Frontal cortex (tissue), 4 donors: ENCODE results near the gene CHST3. TPM values are rescaled to one million over a fixed set of nuclear protein-coding genes. Genes with fewer than 3 reads are reported as not detected.
"Not testable (repeated sequence)": the region's sequence is repeated elsewhere in the genome, so short reads cannot be mapped to it uniquely, and the experiment has no call there.

ENCODE experiments used
- DNase-seq, 2 donors: peaks; one replicate each; pipeline ENCODE4 v3.0.0; 2012; ENCODE audit warnings: low spot score in 2 of 2
- FAIRE-seq: peaks from 2 replicates; lab custom pipeline; 2012; peaks lifted over from hg19 to GRCh38; lab: Jason Lieb, UNC
- total RNA-seq: library from RNA; depleted of rRNA; stranded (reverse); fragments of >200 nt; gene quantifications from one replicate; pipeline ENCODE4 v1.2.3, GENCODE V29; 2014
- donor health status: control.
- donor health status: control.
- donor health status: control.

The CHST3 gene, protein sequence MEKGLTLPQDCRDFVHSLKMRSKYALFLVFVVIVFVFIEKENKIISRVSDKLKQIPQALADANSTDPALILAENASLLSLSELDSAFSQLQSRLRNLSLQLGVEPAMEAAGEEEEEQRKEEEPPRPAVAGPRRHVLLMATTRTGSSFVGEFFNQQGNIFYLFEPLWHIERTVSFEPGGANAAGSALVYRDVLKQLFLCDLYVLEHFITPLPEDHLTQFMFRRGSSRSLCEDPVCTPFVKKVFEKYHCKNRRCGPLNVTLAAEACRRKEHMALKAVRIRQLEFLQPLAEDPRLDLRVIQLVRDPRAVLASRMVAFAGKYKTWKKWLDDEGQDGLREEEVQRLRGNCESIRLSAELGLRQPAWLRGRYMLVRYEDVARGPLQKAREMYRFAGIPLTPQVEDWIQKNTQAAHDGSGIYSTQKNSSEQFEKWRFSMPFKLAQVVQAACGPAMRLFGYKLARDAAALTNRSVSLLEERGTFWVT
- 3.3 TPM for total RNA-seq

DNA sequence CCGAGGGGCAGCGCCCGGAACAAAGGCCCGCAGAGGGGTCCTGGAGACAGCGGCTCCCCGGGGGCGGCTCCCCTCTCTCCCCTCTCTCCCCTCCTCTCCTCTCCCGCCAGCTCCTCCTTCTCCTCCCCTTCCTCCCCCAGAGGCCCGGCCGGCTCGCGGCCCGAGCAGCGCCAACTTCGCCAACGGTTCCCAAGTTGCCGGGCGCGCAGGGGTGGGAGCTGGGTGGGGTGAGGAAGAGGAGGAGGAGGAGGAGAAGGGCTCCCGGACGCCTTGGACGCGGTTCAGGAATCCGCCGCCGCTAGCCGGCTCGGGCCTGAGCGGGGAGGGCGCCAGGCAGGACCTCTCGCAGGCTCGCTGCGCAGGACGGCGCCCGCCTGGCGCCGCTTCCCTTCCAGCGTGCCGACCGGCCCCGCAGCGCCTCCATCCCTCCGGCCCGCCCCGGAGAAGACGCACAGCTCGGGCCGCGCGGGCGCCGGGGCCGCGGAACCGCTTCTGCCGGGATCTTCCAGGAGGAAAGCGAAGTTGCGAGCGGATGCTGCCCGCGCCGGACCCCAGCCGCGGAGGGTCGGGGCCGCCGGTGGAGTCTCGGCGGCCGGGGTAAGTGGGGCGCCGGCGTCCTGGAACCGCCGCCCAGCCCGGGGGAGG, at the start of gene CHST3:
Gene CHST3 (plus strand): TSS at position 298 of the 645 bp plus-strand sequence. CDS start 41,448 bp downstream, outside the sequence.
- peak in 1 of 2 donors; percentile 72 for DNase-seq
- FAIRE-seq = no peak

DNA sequence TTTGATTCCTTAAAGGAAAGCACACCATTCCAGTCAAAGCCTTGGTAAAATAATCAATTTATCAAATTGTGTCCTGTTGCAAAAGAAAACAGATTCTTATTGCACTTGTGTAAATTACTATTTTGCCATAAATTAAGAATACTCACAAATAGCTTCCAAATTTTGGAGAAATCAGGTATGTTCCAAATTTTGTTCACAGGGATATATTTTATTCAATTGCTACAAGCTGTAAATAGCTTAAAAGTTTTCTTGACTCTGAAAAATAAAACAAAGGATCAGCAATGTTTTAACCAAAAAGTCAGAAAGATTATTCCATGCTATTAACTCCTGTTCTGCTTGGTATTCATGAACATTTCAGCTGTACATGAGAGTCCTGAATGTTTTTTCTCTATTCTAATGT, 47.4 kb upstream of the CHST3 start:
- DNase-seq (no peak), FAIRE-seq (no peak)

DNA sequence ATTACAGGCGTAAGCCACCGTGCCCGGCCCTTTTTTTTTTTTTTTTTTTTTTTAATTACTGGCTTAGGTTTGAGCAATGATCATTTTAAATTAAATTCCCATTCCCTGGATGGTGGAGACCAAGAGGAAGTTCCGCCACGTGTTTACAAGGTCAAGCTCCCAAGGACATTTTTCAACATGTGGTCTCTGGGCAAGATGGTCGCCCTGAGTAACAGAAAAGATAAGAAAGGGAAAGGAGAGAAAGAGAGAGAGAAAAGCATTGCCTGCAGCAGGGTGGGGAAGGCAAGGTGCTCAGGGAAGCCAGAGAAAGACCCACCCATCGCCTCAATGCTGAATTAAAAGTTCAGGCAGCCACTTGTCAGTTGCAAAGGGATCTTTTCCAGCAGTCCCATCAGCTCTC, 45.2 kb upstream of the CHST3 start:
- no peak for DNase-seq
- no peak for FAIRE-seq

DNA sequence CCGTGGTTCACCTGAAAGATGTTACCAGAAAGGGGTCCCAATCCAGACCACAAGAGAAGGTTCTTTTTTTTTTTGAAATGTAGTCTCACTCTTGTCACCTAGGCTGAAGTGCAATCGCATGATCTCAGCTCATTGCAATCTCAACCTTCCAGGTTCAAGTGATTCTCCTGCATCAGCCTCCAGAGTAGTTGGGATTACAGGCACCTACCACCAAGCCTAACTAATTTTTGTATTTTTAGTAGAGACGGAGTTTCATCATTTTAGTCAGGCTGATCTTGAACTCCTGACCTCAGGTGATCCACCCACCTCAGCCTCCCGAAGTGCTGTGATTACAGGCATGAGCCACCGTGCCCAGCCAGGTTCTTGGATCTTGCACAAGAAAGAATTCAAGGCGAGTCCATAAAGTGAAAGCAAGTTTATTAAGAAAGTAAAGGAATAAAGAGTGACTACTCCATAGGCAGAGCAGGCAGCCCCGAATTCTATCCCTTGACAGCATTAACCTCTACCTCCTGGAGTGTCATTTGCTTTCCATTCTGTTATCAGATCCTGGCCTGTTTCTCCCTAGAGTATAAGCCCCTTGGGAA, 44.1 kb upstream of the CHST3 start:
- FAIRE-seq, DNase-seq: not testable (repeated sequence)

DNA sequence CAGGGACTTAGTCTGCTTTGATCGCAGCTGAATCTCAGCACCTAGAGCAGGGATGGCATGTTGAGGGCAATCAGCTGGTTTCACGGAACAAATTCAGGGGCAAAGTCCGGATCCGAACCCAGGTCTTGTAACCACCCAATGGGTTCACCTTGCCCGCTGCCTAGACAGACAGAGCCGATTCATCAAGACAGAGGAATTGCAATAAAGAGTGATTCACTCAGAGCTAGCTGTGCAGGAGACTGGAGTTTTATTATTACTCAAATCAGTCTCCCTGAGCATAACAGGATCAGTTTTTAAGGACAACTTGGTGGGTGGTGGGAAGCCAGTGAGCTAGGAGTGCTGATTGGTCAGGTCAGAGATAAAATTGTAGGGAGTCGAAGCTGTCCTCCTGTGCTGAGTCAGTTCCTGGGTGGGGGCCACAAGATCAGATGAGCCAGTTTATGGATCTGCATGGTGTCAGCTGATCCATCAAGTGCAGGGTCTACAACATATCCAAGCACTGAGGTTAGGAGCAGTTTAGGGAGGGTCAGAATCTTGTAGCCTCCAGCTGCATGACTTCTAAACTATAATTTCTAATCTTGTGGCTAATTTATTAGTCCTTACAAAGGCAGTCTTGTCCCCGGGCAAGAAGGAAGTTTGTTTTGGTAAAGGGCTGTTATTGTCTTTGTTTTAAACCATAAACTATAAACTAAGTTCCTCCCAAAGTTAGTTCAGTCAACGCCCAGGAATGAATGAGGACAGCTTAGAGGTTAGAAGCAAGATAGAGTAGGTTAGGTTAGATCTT, 43.5 kb upstream of the CHST3 start:
- FAIRE-seq (no peak), DNase-seq (no peak)

DNA sequence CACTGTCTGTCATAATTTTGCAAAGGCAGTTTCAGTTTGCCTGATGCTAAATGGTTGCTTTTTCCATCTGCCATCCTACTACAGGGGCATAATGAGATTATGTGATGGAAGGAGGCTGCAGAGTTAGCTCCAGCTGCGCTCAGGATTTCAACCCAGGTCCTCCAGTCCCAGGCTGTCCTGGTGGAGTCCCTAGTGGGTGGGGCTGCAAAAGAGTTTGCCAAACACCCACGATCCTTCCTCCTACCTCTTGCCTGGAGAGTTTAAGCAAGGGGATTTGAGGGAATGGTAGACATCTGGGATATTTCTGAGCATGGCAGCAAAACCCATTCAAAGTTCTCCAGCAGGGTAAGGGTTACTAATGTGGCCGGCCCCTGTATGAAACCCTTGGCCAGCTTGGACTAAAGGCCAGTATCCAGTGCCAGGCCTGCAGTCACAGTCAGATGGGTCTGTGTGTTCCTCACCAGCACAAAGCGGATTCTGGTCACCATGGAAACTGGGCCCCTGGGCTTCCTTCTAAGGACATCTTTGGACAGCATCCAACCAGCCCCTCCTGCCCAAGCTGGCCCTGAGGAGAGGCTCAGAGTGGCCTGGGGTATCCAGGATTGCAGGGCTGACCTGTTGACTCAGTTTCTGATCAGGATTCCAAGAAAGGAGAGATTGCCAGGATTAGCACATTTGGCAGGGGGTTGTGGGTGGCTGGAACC, 42.7 kb upstream of the CHST3 start:
- FAIRE-seq (no peak), DNase-seq (peak; percentile 9 to 27)

DNA sequence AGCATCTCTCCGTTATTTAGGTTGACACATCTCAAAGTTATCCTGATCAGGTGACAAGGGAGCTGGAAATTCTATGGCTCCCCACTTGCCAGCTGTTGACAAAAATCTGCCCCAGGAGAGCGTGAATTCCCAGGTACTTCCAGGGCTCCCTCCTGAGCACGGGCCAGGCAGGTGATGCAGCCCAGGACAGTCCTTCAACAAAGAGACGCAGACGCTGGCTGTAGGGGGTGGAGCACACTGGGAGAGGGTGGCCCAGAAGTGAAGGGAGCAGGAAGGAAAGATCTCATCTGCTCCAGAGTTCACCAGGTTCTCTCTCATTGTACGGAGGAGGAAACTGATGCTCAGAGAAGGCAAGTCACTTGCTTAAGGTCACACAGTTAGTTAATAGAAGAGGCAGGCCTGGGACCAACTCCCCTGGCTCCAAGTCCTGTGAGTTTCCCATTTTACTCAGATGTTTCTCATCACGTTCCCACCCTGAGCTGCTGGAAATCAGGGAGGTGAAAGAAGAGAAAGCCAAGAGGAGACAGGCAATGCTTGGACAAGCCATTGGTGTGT, 41.0 kb upstream of the CHST3 start:
- DNase-seq = no peak
- no peak for FAIRE-seq

DNA sequence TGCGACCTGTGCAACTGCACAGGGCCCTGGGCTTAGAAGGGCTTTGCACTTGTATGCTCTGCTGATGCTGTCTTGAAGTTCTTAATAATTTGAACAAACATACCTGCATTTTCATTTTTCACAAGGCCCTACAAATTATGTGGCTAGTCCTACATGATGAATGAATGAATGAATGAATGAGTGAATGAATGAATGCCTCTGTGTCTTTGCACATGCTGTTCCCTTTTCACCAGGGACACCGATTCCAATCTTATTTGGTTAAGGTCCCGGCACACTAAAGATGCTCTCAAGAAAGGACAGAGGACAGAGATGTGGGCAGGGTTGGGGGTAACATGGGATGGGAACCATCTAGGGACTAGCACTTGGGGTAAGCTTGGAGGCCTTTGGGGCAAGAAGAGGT, 39.4 kb upstream of the CHST3 start:
- no peak for DNase-seq
- FAIRE-seq = no peak

DNA sequence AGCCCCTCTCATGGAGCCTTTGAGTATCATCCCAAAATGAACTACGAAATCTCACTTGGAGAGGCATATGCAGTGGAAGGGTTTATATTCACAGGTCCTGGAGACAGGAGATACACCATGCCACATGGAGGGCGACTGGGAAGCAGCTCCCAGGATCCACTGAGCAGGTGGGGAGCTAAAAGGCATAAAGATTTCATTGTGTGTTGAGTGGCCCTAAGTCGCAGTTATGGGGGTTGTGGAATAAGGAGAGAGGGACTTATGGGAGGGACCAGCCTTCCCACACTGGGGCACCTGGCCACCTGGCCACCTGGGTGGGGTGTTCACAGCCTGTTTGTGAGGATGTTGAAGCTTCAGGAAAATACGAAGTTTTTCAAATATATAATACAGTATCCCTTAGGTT, 37.0 kb upstream of the CHST3 start:
- DNase-seq = no peak
- FAIRE-seq = no peak

DNA sequence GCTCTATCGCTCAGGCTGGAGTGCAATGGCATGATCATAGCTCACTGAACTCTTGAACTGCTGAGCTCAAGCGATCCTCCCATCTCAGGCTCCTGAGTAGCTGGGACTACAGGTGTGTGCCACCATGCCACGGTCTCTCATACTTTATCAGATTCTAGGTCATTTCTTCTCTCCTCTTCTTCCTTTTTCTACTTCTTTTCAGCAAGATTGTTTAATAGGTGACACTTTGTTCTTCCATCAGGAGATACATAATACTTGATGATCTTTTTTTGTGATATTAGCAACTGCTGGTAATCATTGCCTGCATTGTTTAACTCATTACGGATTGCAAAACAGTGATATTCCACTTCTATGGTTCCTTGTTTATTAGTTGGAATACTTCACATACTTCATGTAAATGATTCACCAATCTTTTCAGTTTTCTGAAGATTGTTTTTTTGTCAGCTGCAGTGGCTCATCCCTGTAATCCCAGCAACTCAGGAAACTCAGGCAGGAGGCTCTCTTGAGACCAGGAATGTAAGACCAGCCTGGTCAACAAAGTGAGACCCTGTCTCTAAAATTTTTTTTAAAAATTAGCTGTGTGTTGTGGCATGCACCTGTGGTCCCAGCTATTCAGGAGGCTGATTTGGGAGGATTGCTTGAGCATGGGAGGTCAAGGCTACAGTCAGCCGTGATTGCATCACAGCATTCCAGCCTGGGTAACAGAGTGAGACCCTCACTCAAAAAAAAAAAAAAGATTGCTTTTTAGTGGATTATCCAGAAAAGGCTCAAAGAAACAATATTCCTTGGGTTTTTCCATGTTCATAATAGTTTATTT, 36.2 kb upstream of the CHST3 start:
- FAIRE-seq = no peak
- no peak for DNase-seq

DNA sequence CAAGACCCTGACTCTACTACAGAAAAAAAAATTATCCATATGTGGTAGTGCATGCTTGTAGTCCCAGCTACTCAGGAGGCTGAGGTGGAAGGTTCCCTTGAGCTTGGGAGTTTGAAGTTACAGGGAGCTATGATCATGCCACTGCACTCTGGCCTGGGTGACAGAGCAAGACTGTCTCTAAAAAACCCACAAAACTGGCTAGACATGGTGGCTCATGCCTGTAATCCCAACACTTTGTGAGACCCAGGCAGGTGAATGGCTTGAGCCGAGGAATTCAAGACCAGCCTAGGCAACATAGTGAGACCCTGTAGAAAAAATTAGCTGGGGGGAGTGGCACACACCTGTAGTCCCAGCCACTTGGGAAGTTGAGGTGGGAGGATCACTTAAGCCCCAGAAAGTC, 32.9 kb upstream of the CHST3 start:
- no peak for DNase-seq
- FAIRE-seq = no peak

DNA sequence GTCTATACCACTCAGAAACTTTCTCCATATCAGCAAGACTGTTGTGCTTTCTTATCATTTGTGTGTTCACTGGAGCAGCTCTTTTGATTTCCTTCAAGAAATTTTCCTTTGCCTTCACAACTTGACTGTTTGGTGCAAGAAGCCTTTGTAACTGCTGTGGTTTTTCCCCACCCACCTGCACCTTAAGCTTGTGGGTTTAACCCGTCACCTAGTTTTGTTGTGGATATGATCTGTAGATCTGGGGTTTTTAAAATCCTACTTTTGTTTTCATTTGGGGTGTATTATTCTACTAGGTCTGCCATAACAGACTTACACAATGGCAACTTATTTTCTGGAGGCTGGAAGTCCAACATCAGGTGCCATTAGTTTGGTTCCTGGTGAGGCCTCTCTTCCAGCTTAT, 30.5 kb upstream of the CHST3 start:
- DNase-seq = no peak
- no peak for FAIRE-seq

DNA sequence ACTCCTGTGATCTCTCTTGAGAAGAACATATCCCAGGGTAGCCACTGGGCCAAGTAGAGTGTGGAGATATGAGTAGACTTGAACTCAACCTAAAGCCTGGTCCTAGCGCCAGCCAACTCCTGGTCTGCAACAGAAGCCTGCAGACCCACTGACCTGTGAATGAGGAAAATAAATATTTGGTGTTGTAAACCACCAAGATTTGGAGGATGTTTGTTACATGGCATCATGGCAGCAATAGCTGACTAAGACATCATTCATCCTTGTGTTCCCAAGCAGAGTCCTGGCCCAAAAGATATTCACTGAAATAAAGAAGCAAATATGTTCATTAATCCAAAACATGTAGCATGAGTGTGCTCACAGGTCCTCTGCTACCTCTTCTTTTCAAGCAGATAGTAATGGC, 26.0 kb upstream of the CHST3 start:
- no peak for DNase-seq
- FAIRE-seq = no peak

DNA sequence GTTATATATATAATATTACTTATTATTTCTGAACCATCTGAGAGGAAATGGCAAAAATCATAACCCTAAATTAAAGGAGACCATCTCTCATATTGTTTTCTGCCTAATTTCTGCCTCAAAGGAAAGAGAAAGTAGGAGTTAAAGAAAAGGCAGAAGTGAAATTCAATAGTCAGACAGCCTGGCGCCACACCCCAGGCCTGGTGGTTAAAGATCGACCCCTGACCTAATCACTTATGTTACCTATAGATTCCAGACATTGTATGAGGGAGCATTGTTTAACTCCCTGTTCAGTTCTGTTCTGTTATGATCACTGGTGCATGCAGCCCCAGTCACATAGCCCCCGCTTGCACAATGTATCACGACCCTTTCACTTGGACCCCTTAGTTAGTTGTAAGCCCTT, 24.9 kb upstream of the CHST3 start:
- FAIRE-seq (no peak), DNase-seq (no peak)

DNA sequence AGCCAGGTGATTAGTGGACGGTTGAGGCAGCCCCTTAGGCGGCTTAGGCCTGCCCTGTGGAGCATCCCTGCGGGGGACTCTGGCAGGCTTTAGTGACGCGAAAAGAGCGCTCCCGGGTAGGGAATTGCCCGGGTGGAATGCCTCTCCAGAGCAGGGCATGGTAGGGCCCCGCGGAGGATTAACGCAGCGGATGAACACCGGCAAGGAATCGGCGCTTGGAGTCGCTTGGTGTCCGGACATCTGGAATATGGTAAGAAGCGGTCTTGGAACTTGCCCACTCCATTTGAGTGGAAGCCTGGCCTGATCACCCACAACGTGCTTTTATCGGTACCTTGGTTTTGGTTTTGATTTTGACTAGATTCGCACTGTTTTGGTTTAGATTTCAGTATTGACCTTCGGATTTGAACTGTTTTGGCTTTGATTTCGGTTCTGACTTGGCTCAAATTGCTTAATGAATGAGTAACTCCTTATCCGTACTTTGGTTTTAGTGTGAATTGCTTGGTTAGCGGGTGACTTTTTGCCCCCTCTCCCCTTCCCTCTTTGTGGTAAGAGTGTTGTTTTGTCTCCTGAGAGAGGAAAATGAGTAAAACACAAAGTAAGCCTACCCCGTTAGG, 24.2 kb upstream of the CHST3 start:
- FAIRE-seq (no peak), DNase-seq (no peak)

DNA sequence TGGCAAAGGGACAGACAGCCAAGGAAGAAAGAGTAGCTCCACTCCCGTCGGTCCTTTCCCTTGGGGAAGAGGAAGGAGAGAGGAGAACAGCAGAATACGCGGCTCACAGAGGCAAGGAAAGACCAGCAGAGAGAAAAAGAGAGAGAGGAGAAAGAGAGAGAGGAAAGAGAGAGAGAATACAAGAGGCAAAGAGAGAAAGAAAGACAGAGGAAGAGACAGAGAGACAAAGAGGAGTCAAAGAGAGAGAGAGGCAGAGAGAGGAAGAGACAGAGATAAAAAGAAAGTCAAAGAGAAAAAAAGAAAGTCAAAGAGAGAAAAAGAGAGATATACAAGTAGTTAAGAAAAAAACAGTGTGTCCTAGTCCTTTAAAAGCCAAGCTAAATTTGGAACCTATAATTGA, 23.4 kb upstream of the CHST3 start:
- FAIRE-seq (no peak), DNase-seq (no peak)

DNA sequence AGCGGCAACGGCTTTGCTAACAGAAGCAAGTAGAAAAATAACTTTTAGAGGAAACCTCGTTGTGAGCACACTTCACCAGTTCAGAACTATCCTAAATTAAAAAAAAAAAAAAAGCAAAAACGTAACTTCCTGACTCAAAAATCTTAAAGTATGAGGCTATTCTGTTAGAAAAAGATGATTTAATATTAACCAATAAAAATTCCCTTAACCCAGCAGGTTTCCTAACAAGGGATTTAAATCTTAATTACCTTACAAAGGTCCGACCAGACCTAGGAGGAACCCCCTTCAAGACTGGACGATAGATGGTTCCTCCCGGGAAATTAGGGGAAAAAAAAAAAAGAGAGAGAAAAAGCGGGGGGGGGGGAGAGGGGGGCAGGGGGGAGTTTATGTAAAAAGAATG, 22.9 kb upstream of the CHST3 start:
- no peak for FAIRE-seq
- DNase-seq = no peak

DNA sequence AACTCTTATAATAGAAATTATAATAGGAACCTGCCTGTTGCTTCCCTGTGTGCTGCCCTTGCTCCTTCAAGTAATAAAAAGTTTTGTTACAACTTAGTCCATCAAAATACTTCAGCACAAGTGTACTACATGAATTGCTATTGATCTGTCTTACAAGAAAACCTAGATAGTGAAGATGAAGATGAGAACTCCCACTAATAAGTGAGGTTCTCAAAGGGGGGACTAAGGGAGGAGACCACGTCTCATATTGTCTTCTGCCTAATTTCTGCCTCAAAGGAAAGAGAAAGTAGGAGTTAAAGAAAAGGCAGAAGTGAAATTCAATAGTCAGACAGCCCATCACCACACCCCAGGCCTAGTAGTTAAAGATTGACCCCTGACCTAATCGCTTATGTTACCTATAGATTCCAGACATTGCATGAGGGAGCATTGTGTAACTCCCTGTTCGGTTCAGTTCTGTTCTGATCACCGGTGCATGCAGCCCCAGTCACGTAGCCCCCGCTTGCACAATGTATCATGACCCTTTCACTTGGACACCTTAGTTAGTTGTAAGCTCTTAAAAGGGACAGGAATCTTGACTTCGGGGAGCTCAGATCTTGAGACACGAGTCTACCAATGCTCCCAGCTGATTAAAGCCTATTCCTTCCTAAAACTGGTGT, 18.2 kb upstream of the CHST3 start:
- no peak for DNase-seq
- FAIRE-seq = no peak
